Activated naive CD4-positive, alpha-beta T cell treated with anti-CD3 and anti-CD28 coated beads, Interleukin-2, amount 50 U/mL, for 24 hours (primary cell): ENCODE measurements around the gene SCGB3A2.
"Not testable (repeated sequence)": the region's sequence is repeated elsewhere in the genome, so short reads cannot be mapped to it uniquely, and the experiment has no call there.

Experiments
- H3K27ac Mint-ChIP-seq: one replicate; pipeline ENCODE4 v1.8.0; 2021; ENCODE audit warnings: mild to moderate bottlenecking, mixed read lengths
- H3K27me3 Mint-ChIP-seq: one replicate; pipeline ENCODE4 v1.8.0; 2021; ENCODE audit warnings: mixed read lengths
- H3K36me3 Mint-ChIP-seq: one replicate; pipeline ENCODE4 v1.8.0; 2021; ENCODE audit warnings: mixed read lengths
- H3K4me1 Mint-ChIP-seq: one replicate; pipeline ENCODE4 v1.8.0; 2021; ENCODE audit warnings: mixed read lengths
- H3K4me3 Mint-ChIP-seq: one replicate; pipeline ENCODE4 v1.8.0; 2021; ENCODE audit warnings: mild to moderate bottlenecking, mixed read lengths
- H3K9me3 Mint-ChIP-seq: one replicate; pipeline ENCODE4 v1.8.0; 2021; ENCODE audit warnings: mixed read lengths

Gene SCGB3A2

DNA sequence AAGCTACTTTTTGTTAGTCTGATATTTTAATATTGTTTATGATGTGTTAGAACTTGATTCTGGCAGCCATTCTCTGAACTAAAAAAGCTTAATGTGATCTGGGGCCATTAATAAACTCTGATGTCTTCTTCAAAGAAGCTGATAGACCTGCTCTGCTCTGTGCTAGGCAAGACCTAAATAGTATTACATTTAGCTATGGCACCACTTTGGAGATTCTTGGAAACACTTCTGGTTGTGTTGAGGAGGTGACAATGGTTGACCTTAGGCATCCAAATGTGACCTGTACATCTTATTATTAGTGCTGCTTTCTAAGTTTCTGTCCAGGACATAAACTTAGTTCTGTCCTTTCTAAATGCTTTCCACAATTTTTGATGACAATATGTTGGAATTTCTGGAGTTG lies 21.7 kb upstream of the SCGB3A2 start:
- H3K9me3 Mint-ChIP-seq: no peaks in the 10 kb centered on the region
- no peak overlapping the region for H3K27ac Mint-ChIP-seq
- no peak overlapping the region for H3K4me3 Mint-ChIP-seq
- H3K36me3 Mint-ChIP-seq: no peaks in the 10 kb centered on the region
- H3K27me3 Mint-ChIP-seq: peaks cover 9% of the 10 kb centered on the region
- H3K4me1 Mint-ChIP-seq: no peaks in the 10 kb centered on the region

DNA sequence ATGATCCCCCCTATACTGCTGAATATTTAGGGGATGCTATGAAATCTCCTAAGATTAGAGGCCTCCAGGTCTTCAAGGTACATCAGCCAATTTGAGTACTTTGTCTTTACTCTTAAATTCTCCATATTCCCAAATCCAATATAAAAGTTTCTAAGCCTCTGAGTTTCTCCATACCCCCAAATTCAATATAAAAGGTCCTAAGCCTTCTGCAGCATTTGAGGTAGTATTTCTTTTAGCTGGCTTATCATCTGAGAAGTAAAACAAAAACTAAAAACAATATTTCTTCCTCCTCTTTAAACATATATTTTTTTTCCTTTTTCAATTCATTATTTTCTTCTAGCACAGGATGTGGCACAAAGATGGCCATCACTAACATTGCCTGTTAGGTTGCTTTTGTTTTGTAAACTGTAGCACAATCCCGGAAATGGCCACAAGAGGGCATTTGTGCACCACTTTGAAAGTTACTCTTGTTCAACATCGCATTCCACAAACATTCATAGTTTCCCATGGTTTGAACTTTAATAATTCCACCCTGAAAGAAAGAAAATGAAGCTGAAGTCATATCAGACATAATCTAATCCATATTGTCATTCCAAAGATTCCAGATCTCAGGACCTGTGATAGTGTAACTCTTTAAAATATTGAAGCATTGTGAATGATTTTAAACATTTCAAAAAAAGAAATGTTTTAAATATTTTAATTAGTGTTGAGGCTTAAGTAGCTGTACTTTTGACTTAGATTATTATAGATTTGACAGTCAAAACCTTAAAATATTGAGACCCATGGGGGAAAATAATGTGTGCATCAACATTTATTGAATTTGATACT lies 21.0 kb upstream of the SCGB3A2 start:
- Mint-ChIP-seq H3K4me3 (no peak overlapping the region), H3K9me3 (no peaks in the 10 kb centered on the region), H3K4me1 (no peaks in the 10 kb centered on the region), H3K27me3 (peaks cover 9% of the 10 kb centered on the region), H3K36me3 (no peaks in the 10 kb centered on the region), H3K27ac (no peak overlapping the region)

DNA sequence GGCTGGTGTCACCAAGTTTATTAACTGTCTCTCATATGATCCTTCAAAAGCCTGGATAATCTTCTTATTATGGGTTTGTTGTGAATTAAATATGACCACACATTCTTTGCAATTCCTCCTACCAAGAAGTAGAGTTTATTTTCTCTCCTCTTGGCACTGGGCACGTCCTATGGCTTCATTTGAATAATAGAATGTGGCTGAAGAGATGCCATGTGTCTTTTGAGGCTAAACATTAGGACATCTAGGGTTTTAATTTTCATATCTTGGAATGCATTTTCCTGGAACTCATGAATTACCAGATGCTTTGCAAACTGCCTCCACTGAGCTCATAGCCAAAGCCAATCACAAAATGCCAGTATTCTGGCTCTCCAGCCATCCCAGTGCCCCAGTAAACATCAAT lies 19.9 kb upstream of the SCGB3A2 start:
- Mint-ChIP-seq H3K27ac (no peak overlapping the region), H3K4me1 (no peaks in the 10 kb centered on the region), H3K36me3 (no peaks in the 10 kb centered on the region)

DNA sequence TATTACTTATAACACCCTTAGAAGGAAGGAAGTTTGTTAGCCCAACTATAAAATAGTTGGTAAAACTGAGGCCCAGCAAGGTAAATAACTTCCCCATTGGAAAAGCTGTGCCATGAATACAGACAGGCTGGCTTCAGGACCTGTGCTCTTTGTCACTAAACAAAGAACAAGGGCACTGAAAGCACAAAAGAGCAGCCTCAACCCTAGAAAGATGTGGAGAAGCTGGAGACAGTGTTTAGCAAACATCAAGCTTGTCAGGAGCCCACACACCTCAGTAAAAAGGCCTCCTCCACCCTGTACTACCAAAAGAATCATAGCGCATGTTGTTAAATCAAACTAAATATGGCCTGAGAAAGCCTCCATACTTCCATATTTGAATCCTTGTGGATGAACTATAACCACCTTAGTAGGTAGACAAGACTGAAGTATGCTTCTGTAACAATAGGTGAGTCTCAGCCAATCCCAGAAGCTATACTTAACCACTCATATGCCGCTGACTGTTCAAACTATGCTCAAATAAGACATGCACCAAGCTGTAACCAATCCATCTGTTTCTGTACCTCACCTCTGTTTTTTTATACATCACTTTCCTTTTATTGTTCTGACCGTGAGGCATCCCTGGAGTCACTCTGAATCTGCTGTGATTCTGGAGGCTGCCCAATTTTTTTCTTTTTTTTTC lies 18.4 kb upstream of the SCGB3A2 start:
- Mint-ChIP-seq H3K9me3 (no peaks in the 10 kb centered on the region), H3K4me3 (no peak overlapping the region), H3K27ac (no peak overlapping the region), H3K4me1 (no peaks in the 10 kb centered on the region), H3K27me3 (peaks cover 2% of the 10 kb centered on the region), H3K36me3 (no peaks in the 10 kb centered on the region)

More for the DNA sequence above, 19.9 kb upstream of the SCGB3A2 start:
- Mint-ChIP-seq H3K9me3 (no peaks in the 10 kb centered on the region), H3K4me3 (no peak overlapping the region), H3K27me3 (peaks cover 6% of the 10 kb centered on the region)

DNA sequence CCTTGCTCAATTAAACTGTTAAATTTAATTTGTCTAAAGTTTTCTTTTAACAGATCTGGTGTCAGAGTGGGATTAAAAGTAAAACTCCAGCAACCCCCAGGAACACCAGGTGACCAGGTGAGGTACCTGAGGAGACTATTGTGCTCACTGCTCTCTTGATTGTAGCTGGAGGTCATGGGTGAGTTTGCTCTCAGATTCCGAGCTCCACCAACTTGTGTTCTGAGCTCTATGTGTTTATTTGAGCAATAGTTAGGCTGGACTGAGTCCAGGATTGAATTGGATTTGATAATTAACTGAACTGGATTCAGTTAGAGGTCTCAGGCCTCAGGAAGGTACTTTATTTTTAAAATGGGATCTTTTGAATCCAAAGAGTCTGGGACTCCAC lies 17.9 kb upstream of the SCGB3A2 start:
- H3K27ac Mint-ChIP-seq: no peak overlapping the region
- H3K9me3 Mint-ChIP-seq: no peaks in the 10 kb centered on the region
- H3K4me3 Mint-ChIP-seq: no peak overlapping the region
- H3K27me3 Mint-ChIP-seq: peaks cover 2% of the 10 kb centered on the region
- no peaks in the 10 kb centered on the region for H3K4me1 Mint-ChIP-seq
- H3K36me3 Mint-ChIP-seq: no peaks in the 10 kb centered on the region

DNA sequence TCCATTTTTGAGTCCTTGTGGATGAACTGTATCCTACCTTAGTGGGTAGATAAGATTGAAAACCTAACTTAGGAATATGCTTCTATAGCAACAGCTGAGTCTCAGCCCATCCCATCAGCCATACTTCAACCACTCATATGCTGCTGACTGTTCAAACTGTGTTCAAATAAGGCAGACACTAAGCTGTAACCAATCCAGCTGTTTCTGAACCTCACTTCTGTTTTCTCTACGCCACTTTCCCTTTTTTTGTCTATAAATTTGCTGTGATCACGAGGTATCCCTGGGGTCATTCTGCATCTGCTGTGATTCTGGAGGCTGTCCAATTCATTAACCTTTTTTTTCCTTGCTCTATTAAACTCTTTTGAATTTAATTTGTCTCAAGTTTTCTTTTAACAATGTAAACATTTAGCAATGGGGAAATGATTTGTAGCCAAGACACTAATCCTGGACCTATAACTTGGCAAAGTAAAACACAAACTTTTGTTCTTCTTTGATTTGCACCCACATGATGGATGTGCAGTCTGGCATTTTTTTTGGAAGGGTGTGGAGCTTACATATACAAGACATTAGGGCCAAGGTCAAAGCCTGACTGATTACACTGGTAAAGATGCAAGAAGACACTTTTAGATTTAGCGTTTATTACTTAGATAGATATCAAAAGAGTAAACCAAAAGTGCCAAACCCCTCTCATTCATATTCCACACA lies 14.9 kb upstream of the SCGB3A2 start:
- H3K27me3 Mint-ChIP-seq: no peaks in the 10 kb centered on the region
- H3K36me3 Mint-ChIP-seq: no peaks in the 10 kb centered on the region
- H3K9me3 Mint-ChIP-seq: no peaks in the 10 kb centered on the region
- no peak overlapping the region for H3K4me3 Mint-ChIP-seq
- H3K4me1 Mint-ChIP-seq: no peaks in the 10 kb centered on the region
- H3K27ac Mint-ChIP-seq: no peak overlapping the region

DNA sequence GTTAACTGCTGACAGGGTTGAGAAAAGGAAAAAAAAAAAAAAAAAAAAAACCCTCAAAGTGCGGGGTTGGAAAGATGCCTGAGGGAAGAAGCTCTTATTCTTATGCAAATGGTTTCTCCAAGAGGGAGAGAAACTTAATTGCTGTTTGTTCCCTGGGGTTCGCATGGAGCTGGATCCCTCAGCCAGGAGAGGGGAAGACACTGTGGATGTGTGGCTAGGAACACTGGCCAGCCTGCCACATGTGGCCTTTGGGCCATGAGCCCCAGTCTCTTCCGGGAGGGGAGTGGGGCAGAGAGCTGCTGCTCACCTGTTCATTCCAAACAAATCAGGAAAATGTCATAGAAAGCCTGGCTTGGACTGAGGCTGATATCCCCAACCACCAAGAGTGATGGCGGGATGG lies 9.4 kb upstream of the SCGB3A2 start:
- H3K4me3 Mint-ChIP-seq: no peak overlapping the region
- H3K27me3 Mint-ChIP-seq: no peaks in the 10 kb centered on the region
- H3K36me3 Mint-ChIP-seq: no peaks in the 10 kb centered on the region
- no peaks in the 10 kb centered on the region for H3K4me1 Mint-ChIP-seq
- H3K27ac Mint-ChIP-seq: no peak overlapping the region
- H3K9me3 Mint-ChIP-seq: no peaks in the 10 kb centered on the region

DNA sequence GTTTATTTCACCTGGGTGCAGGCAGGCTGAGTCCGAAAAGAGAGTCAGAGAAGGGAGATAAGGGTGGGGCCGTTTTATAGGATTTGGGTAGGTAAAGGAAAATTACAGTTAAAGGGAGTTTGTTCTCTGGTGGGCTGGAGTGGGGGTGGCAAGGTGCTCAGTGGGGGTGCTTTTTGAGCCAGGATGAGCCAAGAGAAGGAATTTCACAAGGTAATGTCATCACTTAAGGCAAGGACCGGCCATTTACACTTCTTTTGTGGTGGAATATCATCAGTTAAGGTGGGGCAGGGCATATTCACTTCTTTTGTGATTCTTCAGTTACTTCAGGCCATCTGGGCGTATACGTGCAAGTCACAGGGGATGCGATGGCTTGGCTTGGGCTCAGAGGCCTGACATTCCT lies 8.6 kb upstream of the SCGB3A2 start:
- not testable (repeated sequence) for H3K4me3 Mint-ChIP-seq, H3K9me3 Mint-ChIP-seq, H3K4me1 Mint-ChIP-seq, H3K27me3 Mint-ChIP-seq, H3K27ac Mint-ChIP-seq, H3K36me3 Mint-ChIP-seq

DNA sequence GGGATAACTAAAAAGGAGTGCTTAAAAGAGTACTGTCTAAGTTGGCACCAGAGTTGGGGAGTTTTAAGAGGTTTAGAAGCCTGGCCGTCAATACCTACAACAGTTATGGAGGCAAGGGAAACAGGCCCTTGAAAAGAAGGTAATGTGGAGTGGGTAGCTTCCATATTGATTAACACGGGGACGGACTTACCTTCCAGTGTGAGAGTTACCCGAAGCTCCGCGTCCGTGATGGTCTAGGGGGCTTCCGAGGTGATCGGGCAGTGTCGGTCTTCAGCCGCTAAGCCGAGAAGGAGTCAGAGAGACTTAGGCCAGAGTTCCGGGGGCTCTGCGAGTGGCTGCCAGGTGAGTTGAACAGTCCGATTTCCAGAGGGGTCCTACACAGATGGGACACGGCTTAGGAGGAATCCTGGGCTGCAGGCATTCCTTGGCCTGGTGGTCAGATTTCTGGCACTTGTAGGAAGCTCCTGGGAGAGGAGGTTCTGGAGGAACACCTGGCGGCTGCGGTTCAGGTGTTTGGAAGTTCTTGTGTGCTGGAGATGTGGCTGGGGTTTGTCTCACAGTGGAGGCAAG lies 6.4 kb upstream of the SCGB3A2 start:
- not testable (repeated sequence) for H3K4me1 Mint-ChIP-seq, H3K36me3 Mint-ChIP-seq, H3K27me3 Mint-ChIP-seq, H3K27ac Mint-ChIP-seq, H3K4me3 Mint-ChIP-seq, H3K9me3 Mint-ChIP-seq

DNA sequence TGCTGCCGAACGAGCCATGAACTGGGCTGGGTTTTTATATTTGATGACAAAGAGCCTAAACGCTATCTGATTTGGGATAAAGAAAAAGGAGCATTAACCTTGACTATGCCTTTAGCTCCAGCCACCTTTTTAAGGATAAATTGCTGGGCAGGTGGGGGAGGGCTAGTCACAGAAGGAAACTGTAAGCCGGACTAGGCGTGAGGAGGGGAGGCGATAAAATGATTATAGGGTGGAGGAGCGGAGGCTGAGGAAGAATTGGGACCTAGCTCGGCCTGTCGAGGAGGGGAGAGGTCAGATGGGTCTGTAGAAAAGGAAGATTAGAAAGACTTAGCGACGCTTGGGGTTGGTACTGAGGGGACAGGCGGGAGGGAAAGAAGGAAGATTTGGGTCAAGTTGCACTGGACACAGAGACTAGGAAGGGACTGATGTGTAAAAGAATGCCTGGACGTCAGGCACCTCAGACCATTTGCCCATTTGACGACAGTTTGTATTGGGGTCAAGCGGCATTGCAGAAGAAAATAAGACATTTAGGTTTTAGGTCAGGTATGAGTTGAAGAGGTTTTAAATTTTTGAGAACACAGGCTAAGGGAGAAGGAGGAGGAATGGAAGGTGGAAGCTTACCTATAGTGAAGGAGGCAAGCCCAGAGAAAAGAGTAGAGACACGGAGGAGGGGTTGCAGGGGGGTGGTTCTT lies 5.6 kb upstream of the SCGB3A2 start:
- not testable (repeated sequence) for H3K4me1 Mint-ChIP-seq, H3K9me3 Mint-ChIP-seq, H3K36me3 Mint-ChIP-seq, H3K27me3 Mint-ChIP-seq, H3K4me3 Mint-ChIP-seq, H3K27ac Mint-ChIP-seq

DNA sequence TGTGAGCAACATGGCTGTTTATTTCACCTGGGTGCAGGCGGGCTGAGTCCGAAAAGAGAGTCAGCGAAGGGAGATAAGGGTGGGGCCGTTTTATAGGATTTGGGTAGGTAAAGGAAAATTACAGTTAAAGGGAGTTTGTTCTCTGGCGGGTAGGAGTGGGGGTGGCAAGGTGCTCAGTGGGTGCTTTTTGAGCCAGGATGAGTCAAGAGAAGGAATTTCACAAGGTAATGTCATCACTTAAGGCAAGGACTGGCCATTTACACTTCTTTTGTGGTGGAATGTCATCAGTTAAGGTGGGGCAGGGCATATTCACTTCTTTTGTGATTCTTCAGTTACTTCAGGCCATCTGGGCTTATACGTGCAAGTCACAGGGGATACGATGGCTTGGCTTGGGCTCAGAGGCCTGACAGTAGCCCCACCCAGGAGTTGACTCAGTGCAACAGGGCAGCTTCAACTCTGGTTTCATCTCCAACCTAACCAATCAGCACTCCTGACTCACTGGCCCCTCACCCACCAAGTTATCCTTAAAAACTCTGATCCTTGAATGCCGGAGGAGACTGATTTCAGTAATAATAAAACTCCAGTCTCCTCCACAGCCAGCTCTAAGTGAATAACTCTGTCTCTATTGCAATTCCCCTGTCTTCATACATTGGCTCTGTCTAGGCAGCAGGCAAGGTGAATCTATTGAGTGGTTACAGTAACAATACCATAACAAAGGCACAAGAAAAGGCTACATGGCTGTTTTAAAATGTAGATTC lies 4.2 kb upstream of the SCGB3A2 start:
- H3K27me3 Mint-ChIP-seq, H3K9me3 Mint-ChIP-seq, H3K27ac Mint-ChIP-seq, H3K36me3 Mint-ChIP-seq, H3K4me3 Mint-ChIP-seq, H3K4me1 Mint-ChIP-seq: not testable (repeated sequence)

DNA sequence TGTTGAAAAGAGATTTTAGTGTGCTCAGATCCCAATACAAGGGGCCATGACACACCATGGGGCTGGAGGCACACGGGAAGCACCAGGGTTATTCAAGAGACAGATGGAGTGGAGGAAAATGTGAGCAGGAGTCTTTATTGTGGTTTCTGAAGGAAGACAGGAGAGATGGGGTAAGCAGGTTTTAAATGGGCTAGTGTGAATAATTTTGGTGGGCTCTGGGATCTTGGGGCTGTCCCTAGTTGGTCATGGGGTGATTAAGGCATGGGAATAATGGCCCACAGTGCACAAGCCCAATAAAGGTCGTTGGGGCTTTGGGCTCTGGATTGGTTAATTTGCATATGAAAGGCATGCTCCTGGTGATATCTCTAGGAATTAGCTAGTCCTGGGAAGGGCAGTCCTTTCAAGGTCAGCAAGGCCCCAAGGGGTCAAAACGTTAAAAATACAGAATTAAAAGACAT lies 3.6 kb upstream of the SCGB3A2 start:
- Mint-ChIP-seq H3K9me3 (no peaks in the 10 kb centered on the region), H3K4me1 (no peaks in the 10 kb centered on the region), H3K27me3 (no peaks in the 10 kb centered on the region), H3K36me3 (no peaks in the 10 kb centered on the region), H3K27ac (no peak overlapping the region), H3K4me3 (no peak overlapping the region)

DNA sequence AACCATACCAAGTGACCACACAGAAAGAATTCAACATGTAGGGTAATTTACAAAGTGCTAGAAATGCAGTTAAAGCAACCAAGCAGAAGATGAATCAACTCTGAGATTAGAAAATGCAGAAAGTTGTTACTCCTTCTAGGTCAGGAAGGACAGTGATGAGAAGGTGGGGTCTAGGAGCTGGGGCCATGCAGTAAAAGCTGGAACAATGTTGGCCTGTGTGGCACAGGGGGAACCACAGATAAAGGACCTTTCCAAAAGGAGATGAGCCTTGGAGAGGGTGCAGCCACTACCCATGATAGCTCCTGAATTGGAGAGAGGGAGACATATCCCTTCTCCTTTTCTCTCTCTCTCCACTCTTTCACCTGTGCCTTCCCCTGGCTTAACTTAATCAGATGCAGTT lies 2.4 kb upstream of the SCGB3A2 start:
- Mint-ChIP-seq H3K9me3 (no peaks in the 10 kb centered on the region), H3K4me3 (no peak overlapping the region), H3K27me3 (no peaks in the 10 kb centered on the region), H3K27ac (no peak overlapping the region), H3K4me1 (no peaks in the 10 kb centered on the region), H3K36me3 (no peaks in the 10 kb centered on the region)

DNA sequence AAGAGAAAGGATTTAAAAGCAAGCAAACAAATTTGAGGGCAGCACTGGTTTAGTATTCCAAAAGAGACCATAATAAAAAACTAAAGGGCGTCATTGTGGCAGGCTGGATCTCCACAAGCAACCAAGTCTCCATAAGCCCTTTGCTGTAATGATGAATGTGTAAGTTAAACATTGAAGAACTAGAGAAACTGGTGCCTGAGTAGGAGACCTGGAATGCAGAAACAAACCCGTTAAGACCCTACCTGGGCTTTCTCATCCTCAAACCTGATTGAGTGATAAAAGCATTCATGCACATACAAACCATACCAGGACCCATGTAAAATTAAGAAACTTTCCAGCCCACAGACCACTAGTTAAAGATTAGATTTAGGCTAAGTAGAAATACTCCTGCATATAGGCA lies 1.9 kb upstream of the SCGB3A2 start:
- H3K27ac Mint-ChIP-seq: no peak overlapping the region
- H3K9me3 Mint-ChIP-seq: no peaks in the 10 kb centered on the region
- H3K4me3 Mint-ChIP-seq: no peak overlapping the region
- H3K4me1 Mint-ChIP-seq: no peaks in the 10 kb centered on the region
- no peaks in the 10 kb centered on the region for H3K36me3 Mint-ChIP-seq
- no peaks in the 10 kb centered on the region for H3K27me3 Mint-ChIP-seq

DNA sequence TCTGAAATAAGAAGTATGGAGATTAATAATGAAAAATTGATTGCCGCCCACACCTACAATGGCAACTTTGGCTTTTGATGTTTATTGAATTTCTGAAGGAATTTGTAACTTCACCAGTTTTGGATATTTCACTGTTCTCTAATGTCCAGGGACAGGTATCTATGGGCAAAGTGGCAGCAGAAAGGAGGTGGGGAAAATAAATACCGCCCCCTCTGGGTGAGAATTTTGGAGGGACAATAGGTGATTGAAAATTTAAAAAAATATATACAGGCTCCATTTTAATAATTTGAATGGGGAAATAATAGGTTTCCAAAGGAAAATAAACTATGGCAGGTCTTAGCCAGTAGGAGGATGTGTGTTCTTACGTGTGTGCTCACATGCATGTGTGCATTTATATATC lies 1.3 kb downstream of the SCGB3A2 start:
- Mint-ChIP-seq H3K36me3 (no peaks in the 10 kb centered on the region), H3K9me3 (no peaks in the 10 kb centered on the region), H3K4me1 (no peaks in the 10 kb centered on the region), H3K4me3 (no peak overlapping the region), H3K27me3 (peaks cover 1% of the 10 kb centered on the region), H3K27ac (no peak overlapping the region)
